Mesendoderm (in vitro differentiated cells): Measurements from ENCODE around the gene SLC46A1.

ENCODE experiments used
- DNase-seq: peaks from one replicate; pipeline ENCODE4 v3.0.0; 2013
- H2AK5ac ChIP-seq: 2 replicates; pipeline ENCODE4 v1.6.1; 2013; ENCODE audit warnings: low read length, inconsistent platforms
- H2BK120ac ChIP-seq: 2 replicates; pipeline ENCODE4 v1.6.1; 2013; ENCODE audit warnings: low read depth, mild to moderate bottlenecking, low read length, moderate library complexity, mixed read lengths
- H2BK15ac ChIP-seq: replicated peaks from 2 replicates; pipeline ENCODE4 v1.6.1; 2013; ENCODE audit warnings: low read depth, mild to moderate bottlenecking, moderate library complexity
- H2BK5ac ChIP-seq: 2 replicates; pipeline ENCODE4 v1.6.1; 2013; ENCODE audit warnings: low read length, inconsistent platforms
- H3K18ac ChIP-seq: 2 replicates; pipeline ENCODE4 v1.6.1; 2013; ENCODE audit warnings: mild to moderate bottlenecking, low read length, mixed read lengths
- H3K23ac ChIP-seq: one replicate; pipeline ENCODE4 v1.6.1; 2013; ENCODE audit warnings: low read length
- H3K27ac ChIP-seq: 2 replicates; pipeline ENCODE4 v1.5.1; 2013; ENCODE audit warnings: low read depth, mild to moderate bottlenecking, inconsistent platforms, low read length, moderate library complexity
- H3K27me3 ChIP-seq: 2 replicates; pipeline ENCODE4 v1.6.1; 2013; ENCODE audit warnings: low read length, control low read depth, mild to moderate bottlenecking, inconsistent platforms; ENCODE audit not compliant: insufficient read depth, poor library complexity
- H3K36me3 ChIP-seq: 2 replicates; pipeline ENCODE4 v1.6.1; 2013; ENCODE audit warnings: low read length, inconsistent platforms; ENCODE audit not compliant: control insufficient read depth, insufficient read depth
- H3K4ac ChIP-seq: one replicate; pipeline ENCODE4 v1.6.1; 2013; ENCODE audit warnings: low read depth, mild to moderate bottlenecking, low read length, moderate library complexity
- H3K4me1 ChIP-seq: 2 replicates; pipeline ENCODE4 v1.6.1; 2013; ENCODE audit warnings: low read depth, low read length, inconsistent platforms; ENCODE audit not compliant: control insufficient read depth
- H3K4me2 ChIP-seq: 2 replicates; pipeline ENCODE4 v1.6.1; 2013; ENCODE audit warnings: low read length
- H3K4me3 ChIP-seq: 2 replicates; pipeline ENCODE4 v1.5.1; 2013; ENCODE audit warnings: mild to moderate bottlenecking, low read length
- H3K56ac ChIP-seq: one replicate; pipeline ENCODE4 v1.6.1; 2013; ENCODE audit warnings: low read length
- H3K79me1 ChIP-seq: 2 replicates; pipeline ENCODE4 v1.6.1; 2013; ENCODE audit warnings: low read length, inconsistent platforms
- H3K79me2 ChIP-seq: 2 replicates; pipeline ENCODE4 v1.6.1; 2013; ENCODE audit warnings: mild to moderate bottlenecking, low read length; ENCODE audit not compliant: control insufficient read depth, insufficient read depth
- H3K9ac ChIP-seq: 2 replicates; pipeline ENCODE4 v1.6.1; 2013; ENCODE audit warnings: low read length, inconsistent platforms
- H4K5ac ChIP-seq: one replicate; pipeline ENCODE4 v1.6.1; 2013; ENCODE audit warnings: low read length
- H4K8ac ChIP-seq: one replicate; pipeline ENCODE4 v1.6.1; 2013; ENCODE audit warnings: low read depth, mild to moderate bottlenecking, control low read depth, low read length, moderate library complexity
- WGBS: extraction: QIAGEN DNeasy Blood & Tissue Kit; methylation state at CpG from one replicate; pipeline ENCODE4 v1.1.7; 2013; ENCODE audit warnings: low lambda C conversion rate, missing lambda C conversion rate; ENCODE audit not compliant: insufficient coverage; ENCODE audit errors: extremely low coverage; 5-methylcytosine and 5-hydroxymethylcytosine counted together

The SLC46A1 gene

GRCh38 chr17:28402844-28403243, 3.2 kb downstream of the SLC46A1 start:
- no CpG with 5 or more reads among the region's 6 CpGs for WGBS
- Histone ChIP-seq H3K36me3 (no peaks in the 10 kb centered on the region), H2BK120ac (no peak overlapping the region), H3K23ac (no peak overlapping the region), H3K4ac (no peak overlapping the region), H2BK15ac (no peak overlapping the region), H3K27ac (no peak overlapping the region), H4K8ac (no peak overlapping the region), H2BK5ac (no peak overlapping the region), H3K9ac (no peak overlapping the region), H3K79me2 (no peaks in the 10 kb centered on the region), H3K56ac (peak overlapping the region; percentile 31), H2AK5ac (no peak overlapping the region), H3K18ac (no peak overlapping the region), H4K5ac (no peak overlapping the region), H3K4me2 (no peak overlapping the region), H3K79me1 (no peaks in the 10 kb centered on the region), H3K4me3 (no peak overlapping the region), H3K4me1 (peaks cover 15% of the 10 kb centered on the region), H3K27me3 (no peaks in the 10 kb centered on the region)
- DNase-seq = no peak

GRCh38 chr17:28402224-28402630, 3.8 kb downstream of the SLC46A1 start:
- no CpG with 5 or more reads among the region's 3 CpGs for WGBS
- H3K36me3 ChIP-seq = no peaks in the 10 kb centered on the region
- no peaks in the 10 kb centered on the region for H3K79me1 ChIP-seq
- no peak overlapping the region for H4K8ac ChIP-seq
- no peaks in the 10 kb centered on the region for H3K79me2 ChIP-seq
- H3K23ac ChIP-seq = no peak overlapping the region
- no peak overlapping the region for H3K4me2 ChIP-seq
- no peak overlapping the region for H3K4ac ChIP-seq
- H3K4me3 ChIP-seq = no peak overlapping the region
- H3K56ac ChIP-seq = no peak overlapping the region
- H2BK120ac ChIP-seq = no peak overlapping the region
- no peak overlapping the region for H2BK5ac ChIP-seq
- H3K4me1 ChIP-seq = peaks cover 14% of the 10 kb centered on the region
- no peak overlapping the region for H2BK15ac ChIP-seq
- H3K27me3 ChIP-seq = no peaks in the 10 kb centered on the region
- H3K18ac ChIP-seq = no peak overlapping the region
- peak overlapping the region; percentile 32 for H3K27ac ChIP-seq
- peak; percentile 73 for DNase-seq
- H4K5ac ChIP-seq = no peak overlapping the region
- H2AK5ac ChIP-seq = no peak overlapping the region
- H3K9ac ChIP-seq = no peak overlapping the region

GRCh38 chr17:28399808-28400207, 6.2 kb downstream of the SLC46A1 start:
- no peak overlapping the region for H3K9ac ChIP-seq
- no peak overlapping the region for H2AK5ac ChIP-seq
- no peak overlapping the region for H4K5ac ChIP-seq
- no peaks in the 10 kb centered on the region for H3K36me3 ChIP-seq
- no peak overlapping the region for H3K4me3 ChIP-seq
- no peak overlapping the region for H2BK15ac ChIP-seq
- no peak overlapping the region for H3K4ac ChIP-seq
- no peak overlapping the region for H3K18ac ChIP-seq
- no peaks in the 10 kb centered on the region for H3K79me1 ChIP-seq
- no peak for DNase-seq
- no peak overlapping the region for H3K56ac ChIP-seq
- H4K8ac ChIP-seq = no peak overlapping the region
- H3K79me2 ChIP-seq = no peaks in the 10 kb centered on the region
- no peak overlapping the region for H2BK120ac ChIP-seq
- H3K27ac ChIP-seq = no peak overlapping the region
- H3K4me1 ChIP-seq = peaks cover 18% of the 10 kb centered on the region
- WGBS = no CpG with 5 or more reads among the region's 4 CpGs
- no peak overlapping the region for H3K4me2 ChIP-seq
- no peak overlapping the region for H3K23ac ChIP-seq
- no peaks in the 10 kb centered on the region for H3K27me3 ChIP-seq
- no peak overlapping the region for H2BK5ac ChIP-seq

- H2BK15ac ChIP-seq = no peak overlapping the region
- H2BK5ac ChIP-seq = no peak overlapping the region
- H3K18ac ChIP-seq = no peak overlapping the region
- no peak overlapping the region for H4K8ac ChIP-seq
- no peak overlapping the region for H3K4me2 ChIP-seq
- no peaks in the 10 kb centered on the region for H3K79me1 ChIP-seq
- no peaks in the 10 kb centered on the region for H3K27me3 ChIP-seq
- H2AK5ac ChIP-seq = no peak overlapping the region
- no peak overlapping the region for H2BK120ac ChIP-seq
- no peak overlapping the region for H3K4ac ChIP-seq
- H3K23ac ChIP-seq = no peak overlapping the region
- WGBS = no CpG with 5 or more reads among the region's 6 CpGs
- no peak for DNase-seq
- H3K9ac ChIP-seq = no peak overlapping the region
- H3K79me2 ChIP-seq = no peaks in the 10 kb centered on the region
- H3K36me3 ChIP-seq = no peaks in the 10 kb centered on the region
- no peak overlapping the region for H3K4me3 ChIP-seq
- no peak overlapping the region for H3K27ac ChIP-seq
- peaks cover 27% of the 10 kb centered on the region for H3K4me1 ChIP-seq
- H4K5ac ChIP-seq = no peak overlapping the region
- H3K56ac ChIP-seq = no peak overlapping the region
Observed at GRCh38 chr17:28398280-28398981, 7.6 kb downstream of the SLC46A1 start.

- Histone ChIP-seq H3K23ac (no peak overlapping the region), H3K4me1 (peaks cover 27% of the 10 kb centered on the region), H4K8ac (no peak overlapping the region), H3K27ac (no peak overlapping the region), H2BK15ac (no peak overlapping the region), H3K79me2 (no peaks in the 10 kb centered on the region), H2BK5ac (no peak overlapping the region), H2AK5ac (no peak overlapping the region), H3K4me3 (no peak overlapping the region), H3K27me3 (no peaks in the 10 kb centered on the region), H3K4ac (no peak overlapping the region), H3K9ac (no peak overlapping the region), H3K56ac (no peak overlapping the region), H3K18ac (no peak overlapping the region), H4K5ac (no peak overlapping the region), H3K79me1 (no peaks in the 10 kb centered on the region), H2BK120ac (no peak overlapping the region), H3K4me2 (no peak overlapping the region), H3K36me3 (no peaks in the 10 kb centered on the region)
- no peak for DNase-seq
- no CpG with 5 or more reads among the region's 7 CpGs for WGBS
Observed at GRCh38 chr17:28397687-28398279, 8.2 kb downstream of the SLC46A1 start.

- Histone ChIP-seq H2BK120ac (no peak overlapping the region), H3K4me1 (peaks cover 25% of the 10 kb centered on the region), H3K79me2 (no peaks in the 10 kb centered on the region), H3K4me2 (no peak overlapping the region), H3K23ac (no peak overlapping the region), H4K8ac (no peak overlapping the region), H2BK5ac (no peak overlapping the region), H3K79me1 (no peaks in the 10 kb centered on the region), H3K27me3 (no peaks in the 10 kb centered on the region), H3K4me3 (no peak overlapping the region), H4K5ac (no peak overlapping the region), H3K27ac (no peak overlapping the region), H3K9ac (no peak overlapping the region), H2AK5ac (no peak overlapping the region), H3K4ac (no peak overlapping the region), H2BK15ac (no peak overlapping the region), H3K18ac (no peak overlapping the region), H3K36me3 (no peaks in the 10 kb centered on the region), H3K56ac (no peak overlapping the region)
- no CpG with 5 or more reads among the region's 3 CpGs for WGBS
- no peak for DNase-seq
Observed at GRCh38 chr17:28397275-28397674, 8.7 kb downstream of the SLC46A1 start.
